IMR-90 (cell line): ENCODE results near the gene SUGT1. TPM values are rescaled to one million over a fixed set of nuclear protein-coding genes. Genes with fewer than 3 reads are reported as not detected.
A peak's percentile ranks its signal among the peaks of the same experiment; 100 is the strongest.

Source experiments
- ATAC-seq: fragments of 200-7000 bp; cut with Tn5 transposase; 2 replicates; pipeline ENCODE4 v1.9.1; 2020; ENCODE audit warnings: low read depth, mild to moderate bottlenecking, moderate library complexity
- BruUV-seq: library from RNA; stranded (reverse); fragments of 400-500 nt; replicated peaks from 2 replicates; lab custom pipeline; 2021; lab: Mats Ljungman, UMichigan
- CTCF ChIA-PET: fragments of 300-600 bp; formaldehyde crosslinking; extraction: SDS; loops from one replicate; lab custom pipeline; 2021; ENCODE audit warnings: antibody characterized with exemption; lab: Yijun Ruan, JAX
- POLR2A ChIA-PET: fragments of 300-600 bp; sonication (Branson Sonifier 250); formaldehyde crosslinking; loops from one replicate; lab custom pipeline; 2022; ENCODE audit warnings: antibody characterized with exemption; ENCODE audit not compliant: unreplicated experiment; lab: Charles Lee
- DNase-seq: peaks from one replicate; pipeline ENCODE4 v3.0.0; 2013
- H2AFZ ChIP-seq: replicated peaks from 2 replicates; pipeline ENCODE3; 2013; ENCODE audit warnings: low read length, mild to moderate bottlenecking; ENCODE audit not compliant: poor library complexity
- H2AK5ac ChIP-seq: 2 replicates; pipeline ENCODE4 v1.6.1; 2013; ENCODE audit warnings: low read depth, low read length, inconsistent platforms
- H2AK9ac ChIP-seq: replicated peaks from 2 replicates; pipeline ENCODE3; 2013; ENCODE audit warnings: mild to moderate bottlenecking, low read depth, low read length, moderate library complexity; ENCODE audit not compliant: poor library complexity
- H2BK120ac ChIP-seq: 2 replicates; pipeline ENCODE4 v1.6.1; 2013; ENCODE audit warnings: low read depth, low read length, inconsistent platforms
- H2BK15ac ChIP-seq: 3 replicates; pipeline ENCODE4 v1.6.1; 2013; ENCODE audit warnings: low read depth, low read length, inconsistent platforms
- H2BK20ac ChIP-seq: 2 replicates; pipeline ENCODE4 v1.6.1; 2013; ENCODE audit warnings: low read depth, mild to moderate bottlenecking, inconsistent platforms, low read length, moderate library complexity
- H2BK5ac ChIP-seq: 2 replicates; pipeline ENCODE4 v1.6.1; 2013; ENCODE audit warnings: mild to moderate bottlenecking, low read depth, low read length, inconsistent platforms; ENCODE audit not compliant: poor library complexity, severe bottlenecking
- H3K14ac ChIP-seq: replicated peaks from 2 replicates; pipeline ENCODE4 v1.6.1; 2013; ENCODE audit warnings: low read depth, low read length, inconsistent platforms
- H3K18ac ChIP-seq: 2 replicates; pipeline ENCODE4 v1.6.1; 2013; ENCODE audit warnings: low read depth, low read length, control low read depth
- H3K23ac ChIP-seq: 2 replicates; pipeline ENCODE4 v1.6.1; 2013; ENCODE audit warnings: low read depth, low read length, inconsistent platforms
- H3K27ac ChIP-seq: 2 replicates; pipeline ENCODE4 v1.5.1; 2013; ENCODE audit warnings: mild to moderate bottlenecking, control low read depth, low read length; ENCODE audit not compliant: insufficient read depth
- H3K27me3 ChIP-seq: 2 replicates; pipeline ENCODE4 v1.6.1; 2013; ENCODE audit warnings: low read length; ENCODE audit not compliant: control insufficient read depth, insufficient read depth
- H3K36me3 ChIP-seq: 2 replicates; pipeline ENCODE4 v1.6.1; 2013; ENCODE audit warnings: low read length, mixed read lengths; ENCODE audit not compliant: control insufficient read depth, insufficient read depth
- H3K4ac ChIP-seq: 2 replicates; pipeline ENCODE4 v1.6.1; 2013; ENCODE audit warnings: low read depth, low read length, inconsistent platforms
- H3K4me1 ChIP-seq: 2 replicates; pipeline ENCODE4 v1.6.1; 2013; ENCODE audit warnings: low read length, mixed read lengths; ENCODE audit not compliant: control insufficient read depth, insufficient read depth
- H3K4me2 ChIP-seq: 2 replicates; pipeline ENCODE4 v1.6.1; 2013; ENCODE audit warnings: low read depth, mild to moderate bottlenecking, control low read depth, low read length, moderate library complexity
- H3K4me3 ChIP-seq: 2 replicates; pipeline ENCODE4 v1.5.1; 2013; ENCODE audit warnings: low read depth, mild to moderate bottlenecking, control low read depth, low read length, moderate library complexity; ENCODE audit not compliant: insufficient read depth
- H3K56ac ChIP-seq: 2 replicates; pipeline ENCODE4 v1.6.1; 2013; ENCODE audit warnings: low read length, inconsistent platforms; ENCODE audit not compliant: insufficient read depth; ENCODE audit errors: extremely low read depth
- H3K79me1 ChIP-seq, 2 experiments: 2 replicates each; pipeline ENCODE4 v1.6.1; 2013; ENCODE audit warnings: low read length in 2 of 2, inconsistent platforms in 1 of 2, low read depth in 1 of 2
- H3K9ac ChIP-seq: 2 replicates; pipeline ENCODE4 v1.6.1; 2013; ENCODE audit warnings: low read depth, low read length, control low read depth
- H3K9me1 ChIP-seq: 2 replicates; pipeline ENCODE4 v1.6.1; 2013; ENCODE audit warnings: low read length, inconsistent platforms; ENCODE audit not compliant: insufficient read depth
- H3K9me3 ChIP-seq: 2 replicates; pipeline ENCODE4 v1.6.1; 2013; ENCODE audit warnings: low read length; ENCODE audit not compliant: control insufficient read depth, insufficient read depth
- H4K20me1 ChIP-seq: 2 replicates; pipeline ENCODE4 v1.6.1; 2013; ENCODE audit warnings: low read length, inconsistent platforms; ENCODE audit not compliant: insufficient read depth
- H4K5ac ChIP-seq: 2 replicates; pipeline ENCODE4 v1.6.1; 2013; ENCODE audit warnings: mild to moderate bottlenecking, low read depth, low read length, control low read depth
- H4K8ac ChIP-seq, 2 experiments: 2 replicates each; pipeline ENCODE4 v1.6.1; 2013; ENCODE audit warnings: low read depth in 2 of 2, low read length in 2 of 2, control low read depth in 1 of 2, inconsistent platforms in 1 of 2
- H4K91ac ChIP-seq: 2 replicates; pipeline ENCODE4 v1.6.1; 2013; ENCODE audit warnings: low read depth, low read length, inconsistent platforms; ENCODE audit not compliant: insufficient read depth
- FOS ChIP-seq: fragments of 150-350 bp; IDR thresholded peaks from 2 replicates; pipeline ENCODE4 v1.6.1; 2016; ENCODE audit warnings: low read depth, low read length
- RCOR1 ChIP-seq: IDR thresholded peaks from 2 replicates; pipeline ENCODE4 v1.6.1; 2012; ENCODE audit warnings: mild to moderate bottlenecking, low read length, improper control_type of control experiment; ENCODE audit not compliant: insufficient replicate concordance
- RFX5 ChIP-seq: IDR thresholded peaks from 2 replicates; pipeline ENCODE4 v1.8.0; 2012; ENCODE audit warnings: low read depth, mild to moderate bottlenecking, low read length, moderate library complexity
- USF2 ChIP-seq: fragments of 150-350 bp; IDR thresholded peaks from 2 replicates; pipeline ENCODE4 v1.6.1; 2017; ENCODE audit warnings: mild to moderate bottlenecking, antibody characterized with exemption, low read length, low read depth
- WGBS, 2 experiments: methylation state at CpG; one replicate each; pipeline versions ENCODE4 v1.1.5 to v1.1.7; 2013; ENCODE audit warnings: missing lambda C conversion rate in 2 of 2; ENCODE audit not compliant: insufficient read length in 1 of 2; ENCODE audit errors: extremely low coverage in 2 of 2; 5-methylcytosine and 5-hydroxymethylcytosine counted together
- dilution Hi-C: fragments of 300-500 bp; cut with HindIII; formaldehyde crosslinking; loops from one replicate; pipeline ENCODE4 v1.14.3; 2018; ENCODE audit warnings: low sequenced_read_pairs; ENCODE audit not compliant: unreplicated experiment
- in situ Hi-C: fragments of 300-500 bp; cut with MboI; formaldehyde crosslinking; loops from 3 replicates; pipeline ENCODE4 v1.14.3; 2019; ENCODE audit warnings: low sequenced_read_pairs, inconsistent platforms, mixed read lengths
- intact Hi-C: fragments of 100-400 bp; cut with micrococcal nuclease; formaldehyde crosslinking; loops from 2 replicates; pipeline ENCODE4 v1.10.0; 2022
- polyA plus RNA-seq, 3 experiments: library from polyadenylated mRNA; depleted of rRNA; stranded (reverse); fragments of >200 nt; gene quantifications; 2 replicates each; pipeline ENCODE4 v1.2.3, GENCODE V29; 2012; ENCODE audit warnings: low replicate concordance in 1 of 3
- total RNA-seq: library from RNA; depleted of rRNA; stranded (reverse); fragments of >200 nt; gene quantifications from 2 replicates; pipeline ENCODE4 v1.2.3, GENCODE V29; 2012

Gene SUGT1
- total and polyA plus RNA-seq, 2 of the 4 experiments (the other 2 are of a cell fraction), result 21.5 to 24.6 TPM

- Histone ChIP-seq H3K23ac (no peak overlapping the region), H3K14ac (no peak overlapping the region), H2AFZ (no peak overlapping the region), H4K91ac (no peak overlapping the region), H3K27ac (no peak overlapping the region), H3K18ac (no peak overlapping the region), H4K20me1 (no peaks in the 10 kb centered on the region), H2AK5ac (no peak overlapping the region), H3K4ac (no peak overlapping the region), H3K27me3 (no peaks in the 10 kb centered on the region), H4K8ac (no peak overlapping the region), H3K4me1 (no peaks in the 10 kb centered on the region), H2BK120ac (no peak overlapping the region), H2BK15ac (no peak overlapping the region), H3K56ac (no peak overlapping the region), H3K9me3 (no peaks in the 10 kb centered on the region), H3K79me1 (peaks cover 3 to 17% of the 10 kb centered on the region in 2 experiments; a peak in 3 of 4 replicates), H3K9ac (no peak overlapping the region), H3K4me2 (no peak overlapping the region), H2BK20ac (no peak overlapping the region), H3K36me3 (no peaks in the 10 kb centered on the region), H3K4me3 (no peak overlapping the region), H2BK5ac (no peak overlapping the region), H3K9me1 (peaks cover 9% of the 10 kb centered on the region; the same call in 1 of the 2 replicates), H4K5ac (no peak overlapping the region), H2AK9ac (no peak overlapping the region)
- ChIA-PET POLR2A (no interaction called here), CTCF (no interaction called here)
- in situ Hi-C loops (loop anchor here (25.0 kb wide), 1 partner anchor 521 kb away; no protein-coding TSS in a partner anchor), dilution Hi-C loops (no loop called here), intact Hi-C loops (no loop called here)
- no peak for TF ChIP-seq FOS
- peak; percentile 36 for TF ChIP-seq USF2
- TF ChIP-seq RCOR1, result no peak
- no peak for TF ChIP-seq RFX5
- DNase-seq (no peak), ATAC-seq (no peak)
- no TSS peak for BruUV-seq
- WGBS, 2 experiments, result no CpG with 5 or more reads among the region's 5 CpGs
Measured at GRCh38 chr13:52615812-52616211, 36.8 kb upstream of the SUGT1 start.
